Umbilical cord (tissue), 2 donors: ENCODE measurements around the gene DCAF17. TPM values are rescaled to one million over a fixed set of nuclear protein-coding genes. Genes with fewer than 3 reads are reported as not detected.

Experiments
- DNase-seq: peaks from one replicate; pipeline ENCODE4 v3.0.0-alpha.2; 2015; ENCODE audit warnings: low spot score
- total RNA-seq: library from RNA; depleted of rRNA; stranded (reverse); fragments of >200 nt; gene quantifications from one replicate; pipeline ENCODE4 v1.2.3, GENCODE V29; 2014; ENCODE audit warnings: low replicate concordance; ENCODE audit not compliant: insufficient read depth

The DCAF17 gene
- 37.1 TPM for total RNA-seq

GRCh38 chr2:171434013-171434989 lies at the start of gene DCAF17:
TSS of gene DCAF17 (plus strand) at chr2:171434226. CDS start at chr2:171434578, 352 bp downstream.
- DNase-seq = peak; percentile 98

- DNase-seq = no peak
Observed at GRCh38 chr2:171386627-171387026, 47.4 kb upstream of the DCAF17 start.

- no peak for DNase-seq
Observed at GRCh38 chr2:171387052-171387451, 47.0 kb upstream of the DCAF17 start.

GRCh38 chr2:171389325-171389724 lies 44.7 kb upstream of the DCAF17 start:
- no peak for DNase-seq

GRCh38 chr2:171389780-171390179 lies 44.2 kb upstream of the DCAF17 start:
- DNase-seq = no peak

GRCh38 chr2:171390941-171391516 lies 43.0 kb upstream of the DCAF17 start:
- DNase-seq = no peak

- DNase-seq = no peak
Observed at GRCh38 chr2:171391532-171391931, 42.5 kb upstream of the DCAF17 start.

GRCh38 chr2:171393487-171393886 lies 40.5 kb upstream of the DCAF17 start:
- no peak for DNase-seq

- no peak for DNase-seq
Observed at GRCh38 chr2:171394164-171394740, 39.8 kb upstream of the DCAF17 start.

- no peak for DNase-seq
Observed at GRCh38 chr2:171399292-171399691, 34.7 kb upstream of the DCAF17 start.

- no peak for DNase-seq
Observed at GRCh38 chr2:171400395-171400794, 33.6 kb upstream of the DCAF17 start.

GRCh38 chr2:171401947-171402346 lies 32.1 kb upstream of the DCAF17 start:
- no peak for DNase-seq

- no peak for DNase-seq
Observed at GRCh38 chr2:171402906-171403580, 31.0 kb upstream of the DCAF17 start.

GRCh38 chr2:171404261-171404660 lies 29.8 kb upstream of the DCAF17 start:
- DNase-seq = no peak

GRCh38 chr2:171404719-171405118 lies 29.3 kb upstream of the DCAF17 start:
- no peak for DNase-seq

- DNase-seq = no peak
Observed at GRCh38 chr2:171405546-171405945, 28.5 kb upstream of the DCAF17 start.

GRCh38 chr2:171406044-171406443 lies 28.0 kb upstream of the DCAF17 start:
- no peak for DNase-seq

GRCh38 chr2:171407030-171407675 lies 26.9 kb upstream of the DCAF17 start:
- no peak for DNase-seq

- no peak for DNase-seq
Observed at GRCh38 chr2:171407676-171408044, 26.4 kb upstream of the DCAF17 start.

- no peak for DNase-seq
Observed at GRCh38 chr2:171409436-171409971, 24.5 kb upstream of the DCAF17 start.

GRCh38 chr2:171410101-171410500 lies 23.9 kb upstream of the DCAF17 start:
- DNase-seq = no peak
